Measurements from ENCODE around the gene RPP30. TPM values are rescaled to one million over a fixed set of nuclear protein-coding genes. Genes with fewer than 3 reads are reported as not detected.

The RPP30 gene
- total RNA-seq, 4 donors from 2014 or later: 34.4 to 57.5 (median 38.7) TPM

- TF ChIP-seq EP300 (IDR thresholded peaks at IDR 0.05) (no peak), CTCF (IDR thresholded peaks at IDR 0.05) (no peak), POLR2A (IDR thresholded peaks at IDR 0.05) (no peak), POLR2AphosphoS5 (IDR thresholded peaks at IDR 0.05) (no peak)
- peaks cover 3% of the 10 kb centered on the region for H3K27me3 ChIP-seq
- no peak overlapping the region for H3K4me3 ChIP-seq
- H3K27ac ChIP-seq: no peak overlapping the region
- no peak for DNase-seq (ENCODE audit: low spot score in 2 of 2)
- H3K36me3 ChIP-seq: no peaks in the 10 kb centered on the region
- no peaks in the 10 kb centered on the region for H3K9me3 ChIP-seq
- H3K4me1 ChIP-seq: peaks cover 7% of the 10 kb centered on the region
- WGBS: 75% methylated on average over 1 of the region's 1 CpG
Measured at GRCh38 chr10:90842725-90843124, 29.0 kb upstream of the RPP30 start.

GRCh38 chr10:90845726-90846125 is 26.0 kb upstream of the RPP30 start:
- DNase-seq (ENCODE audit: low spot score in 2 of 2): no peak

GRCh38 chr10:90846746-90847145 is 25.0 kb upstream of the RPP30 start:
- TF ChIP-seq POLR2A (IDR thresholded peaks at IDR 0.05) (no peak), POLR2AphosphoS5 (IDR thresholded peaks at IDR 0.05) (no peak), CTCF (IDR thresholded peaks at IDR 0.05) (no peak), EP300 (IDR thresholded peaks at IDR 0.05) (no peak)
- peaks cover 7% of the 10 kb centered on the region for H3K4me1 ChIP-seq
- no peak for DNase-seq (ENCODE audit: low spot score in 2 of 2)
- no peaks in the 10 kb centered on the region for H3K36me3 ChIP-seq
- 78% methylated on average over 1 of the region's 1 CpG for WGBS
- H3K9me3 ChIP-seq: peaks cover 4% of the 10 kb centered on the region
- no peak overlapping the region for H3K27ac ChIP-seq
- peaks cover 8% of the 10 kb centered on the region for H3K27me3 ChIP-seq
- no peak overlapping the region for H3K4me3 ChIP-seq

More at GRCh38 chr10:90845726-90846125, 26.0 kb upstream of the RPP30 start:
- 76% methylated on average over 3 of the region's 3 CpGs for WGBS
- TF ChIP-seq POLR2AphosphoS5 (IDR thresholded peaks at IDR 0.05) (no peak), POLR2A (IDR thresholded peaks at IDR 0.05) (no peak), EP300 (IDR thresholded peaks at IDR 0.05) (no peak), CTCF (IDR thresholded peaks at IDR 0.05) (no peak)
- H3K4me3 ChIP-seq: no peak overlapping the region
- peaks cover 4% of the 10 kb centered on the region for H3K9me3 ChIP-seq
- H3K27me3 ChIP-seq: peaks cover 3% of the 10 kb centered on the region
- no peak overlapping the region for H3K27ac ChIP-seq
- H3K36me3 ChIP-seq: no peaks in the 10 kb centered on the region
- H3K4me1 ChIP-seq: peaks cover 7% of the 10 kb centered on the region

DNA sequence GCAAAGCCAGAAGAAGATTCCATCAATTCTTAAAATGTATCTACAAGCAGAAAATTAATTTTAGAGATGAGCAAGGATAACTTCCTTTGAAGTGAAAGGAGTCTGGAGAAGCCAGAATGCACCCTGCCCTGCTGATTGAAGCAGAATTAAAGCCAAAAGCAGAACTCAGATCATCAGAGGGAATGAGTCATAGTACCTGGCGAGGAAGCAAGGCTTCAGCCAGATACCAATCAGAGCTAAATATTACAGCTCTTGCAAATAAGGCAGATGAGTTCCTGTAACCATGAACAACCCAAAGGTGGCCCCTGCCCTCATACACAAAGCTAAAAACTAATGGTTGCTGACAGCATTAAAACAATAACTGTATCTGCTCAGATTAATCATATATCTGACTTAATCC is 24.3 kb upstream of the RPP30 start:
- TF ChIP-seq EP300 (IDR thresholded peaks at IDR 0.05) (no peak), CTCF (IDR thresholded peaks at IDR 0.05) (no peak), POLR2A (IDR thresholded peaks at IDR 0.05) (no peak), POLR2AphosphoS5 (IDR thresholded peaks at IDR 0.05) (no peak)
- peaks cover 7% of the 10 kb centered on the region for H3K4me1 ChIP-seq
- H3K9me3 ChIP-seq: peaks cover 4% of the 10 kb centered on the region
- H3K27ac ChIP-seq: no peak overlapping the region
- WGBS: 13% methylated on average over 1 of the region's 1 CpG
- no peaks in the 10 kb centered on the region for H3K36me3 ChIP-seq
- no peak for DNase-seq (ENCODE audit: low spot score in 2 of 2)
- peaks cover 8% of the 10 kb centered on the region for H3K27me3 ChIP-seq
- H3K4me3 ChIP-seq: no peak overlapping the region

DNA sequence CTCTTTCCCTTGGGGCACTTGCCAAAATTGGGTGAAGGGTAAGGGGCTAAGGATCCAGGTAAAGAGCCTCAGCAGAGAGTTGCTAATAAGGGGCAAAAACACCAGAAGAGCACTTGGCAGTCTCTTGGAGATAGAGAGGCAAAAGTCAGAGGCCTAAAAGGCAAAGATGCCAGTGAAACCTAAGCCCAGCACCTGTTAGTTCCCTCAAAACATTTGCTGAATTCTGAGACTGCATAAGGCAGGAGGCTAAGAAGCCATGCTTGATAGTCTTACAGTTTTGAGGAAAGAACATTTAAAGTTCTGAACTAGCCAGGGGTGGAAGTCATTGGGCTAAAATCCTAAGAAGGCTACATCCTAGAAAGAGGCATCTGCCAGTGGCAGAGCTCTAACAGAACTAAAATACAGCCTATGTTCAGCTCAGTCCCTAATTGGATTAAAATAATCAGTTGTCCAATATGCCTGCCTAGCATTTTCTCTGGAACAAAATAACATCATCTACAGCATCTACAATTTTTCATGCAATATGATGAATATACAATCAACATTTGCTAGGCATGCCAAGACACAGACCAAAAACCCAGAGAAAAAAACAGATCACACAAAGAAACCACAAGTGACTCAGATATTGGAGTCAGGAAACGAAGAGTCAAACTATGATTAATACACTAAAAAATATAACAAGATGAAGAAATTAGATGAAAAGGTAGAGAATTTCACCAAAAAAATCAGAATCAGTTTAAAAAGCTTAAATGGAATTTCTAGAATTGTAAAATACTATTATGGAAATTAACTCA is 21.6 kb upstream of the RPP30 start:
- peaks cover 19% of the 10 kb centered on the region for H3K27me3 ChIP-seq
- no peak overlapping the region for H3K4me3 ChIP-seq
- TF ChIP-seq POLR2AphosphoS5 (IDR thresholded peaks at IDR 0.05) (no peak), EP300 (IDR thresholded peaks at IDR 0.05) (no peak), CTCF (IDR thresholded peaks at IDR 0.05) (no peak), POLR2A (IDR thresholded peaks at IDR 0.05) (no peak)
- peaks cover 7% of the 10 kb centered on the region for H3K4me1 ChIP-seq
- no peak for DNase-seq (ENCODE audit: low spot score in 2 of 2)
- H3K9me3 ChIP-seq: peaks cover 4% of the 10 kb centered on the region
- WGBS: 59% methylated on average over 1 of the region's 1 CpG
- no peaks in the 10 kb centered on the region for H3K36me3 ChIP-seq
- H3K27ac ChIP-seq: no peak overlapping the region
